GM21367 (cell line): Measurements from ENCODE around the gene DUSP1.

Experiments
- ATAC-seq: cut with Tn5 transposase; IDR thresholded peaks from one replicate; pipeline ENCODE4 v1.9.1; 2021; ENCODE audit not compliant: unreplicated experiment

The DUSP1 gene

GRCh38 chr5:172726966-172727365, 44.0 kb downstream of the DUSP1 start:
- ATAC-seq, result no peak

GRCh38 chr5:172725785-172726184, 45.2 kb downstream of the DUSP1 start:
- no peak for ATAC-seq

DNA sequence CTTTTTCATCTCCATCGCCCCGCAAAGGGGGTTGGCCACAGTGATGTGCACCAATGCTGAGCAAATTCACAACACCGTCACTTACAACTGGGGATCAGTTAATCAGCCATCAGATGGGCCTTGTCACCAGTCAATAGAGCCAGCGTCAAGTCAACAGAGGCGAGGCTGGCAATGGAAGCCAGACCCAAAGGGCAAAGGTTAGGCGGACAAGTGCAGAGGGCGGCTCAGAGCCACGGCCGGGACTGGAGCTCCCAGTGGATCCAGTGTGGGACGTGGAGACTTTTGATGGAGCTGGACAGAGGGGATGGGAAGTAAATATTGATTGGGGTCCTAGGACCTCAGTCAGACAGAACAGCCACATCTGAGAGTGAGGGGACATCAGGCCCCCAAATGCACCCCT, 45.7 kb downstream of the DUSP1 start:
- no peak for ATAC-seq

DNA sequence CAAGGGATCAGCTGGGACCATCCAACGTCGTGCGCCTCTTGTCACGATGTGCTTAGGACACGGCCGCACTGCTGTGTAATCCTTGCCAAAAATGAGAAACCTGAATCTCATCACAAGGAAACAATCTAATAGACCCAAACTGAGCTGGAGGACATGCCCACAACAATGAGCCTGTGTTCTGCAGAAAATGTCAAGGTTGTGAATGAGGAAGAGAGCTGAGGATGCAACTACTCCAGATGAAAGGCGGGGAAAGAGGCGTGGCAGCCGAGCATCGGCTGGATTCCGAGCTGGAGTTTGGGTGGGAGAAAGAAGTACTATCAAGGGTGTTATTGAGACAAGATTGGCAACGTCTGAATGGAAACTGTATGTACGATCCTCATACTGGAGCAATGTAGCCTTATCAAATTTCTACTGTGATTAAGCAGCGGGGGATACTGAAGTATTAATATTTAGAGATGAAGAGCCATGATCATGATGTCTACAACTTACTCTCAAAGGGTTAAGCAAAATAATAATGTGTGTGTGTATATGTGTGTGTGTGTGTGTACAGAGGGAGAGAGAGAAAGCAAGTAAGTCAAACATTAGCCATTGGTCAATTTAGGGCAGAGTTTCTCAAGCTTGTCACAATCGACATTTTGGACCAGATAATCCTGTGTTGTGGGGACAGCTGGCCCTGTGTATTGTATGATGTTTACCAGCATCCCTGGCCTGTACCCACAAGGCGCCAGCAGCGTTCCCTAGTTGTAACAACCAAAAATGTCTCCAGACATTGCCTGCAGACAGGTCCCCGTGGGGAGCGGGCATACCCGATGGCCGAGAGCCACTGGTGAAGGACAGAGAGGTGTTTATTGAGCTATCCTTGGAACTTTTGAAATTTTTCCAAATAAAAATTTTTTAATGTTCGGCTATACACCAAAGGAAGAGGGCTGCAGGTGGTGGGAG, 46.5 kb downstream of the DUSP1 start:
- no peak for ATAC-seq

DNA sequence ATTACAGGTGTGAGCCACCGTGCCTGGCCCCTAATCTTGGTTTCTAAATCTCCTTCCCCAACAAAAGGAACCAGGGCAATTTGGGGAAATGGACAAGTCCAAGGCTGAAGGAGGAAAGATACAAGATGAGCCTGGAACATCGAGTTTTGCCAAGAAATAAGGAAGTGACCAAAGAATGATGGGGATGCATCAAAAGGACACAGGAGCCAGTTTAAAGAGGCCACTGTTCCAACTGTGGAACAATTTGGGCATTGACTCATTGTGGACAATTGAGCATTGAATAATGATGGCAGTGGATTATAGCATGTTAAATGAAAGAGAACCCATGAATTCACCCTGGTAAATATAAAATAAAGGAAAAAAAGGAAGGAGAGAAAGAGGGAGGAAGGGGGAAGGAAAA, 47.5 kb downstream of the DUSP1 start:
- ATAC-seq, result no peak

- no peak for ATAC-seq
Measured at GRCh38 chr5:172722327-172722815, 48.6 kb downstream of the DUSP1 start.

- ATAC-seq, result no peak
Measured at GRCh38 chr5:172721455-172722326, 49.3 kb downstream of the DUSP1 start.

- ATAC-seq, result no peak
Measured at GRCh38 chr5:172720655-172721054, 50.3 kb downstream of the DUSP1 start.

GRCh38 chr5:172719211-172719610, 51.8 kb downstream of the DUSP1 start:
- no peak for ATAC-seq

DNA sequence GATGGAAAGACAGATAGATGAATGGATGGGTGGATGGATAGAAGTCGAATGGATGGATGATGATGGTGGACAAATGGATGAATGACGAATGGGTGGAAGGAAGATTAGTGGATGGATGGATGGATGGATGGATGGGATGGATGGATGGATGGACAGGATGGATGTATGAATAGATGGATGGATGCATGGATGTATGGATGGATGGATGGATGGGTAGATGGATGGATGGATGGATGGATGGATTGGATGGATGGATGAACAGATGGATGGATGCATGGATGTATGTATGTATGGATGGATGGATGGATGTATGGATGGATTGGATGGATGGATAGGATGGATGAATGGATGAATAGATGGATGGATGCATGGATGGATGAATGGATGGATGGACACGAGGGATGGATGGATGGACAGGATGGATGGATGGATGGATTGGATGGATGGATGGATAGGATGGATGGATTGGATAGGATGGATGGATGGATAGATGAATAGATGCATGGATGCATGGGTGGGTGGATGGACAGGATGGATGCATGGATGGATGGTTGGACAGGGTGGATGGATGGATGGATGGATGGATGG, 52.4 kb downstream of the DUSP1 start:
- no peak for ATAC-seq
